A549 (cell line): Measurements from ENCODE around the gene FREM1. TPM values are rescaled to one million over a fixed set of nuclear protein-coding genes. Genes with fewer than 3 reads are reported as not detected.

Experiments used
- ATAC-seq, 2 experiments: fragments of 200-7000 bp in 1 of 2; fragments of >200 bp in 1 of 2; cut with Nextera tagmentation in 1 of 2; cut with Tn5 transposase in 1 of 2; 3 replicates each; pipeline versions ENCODE4 v1.8.0 to v1.9.1; 2018 to 2020; ENCODE audit warnings: mild to moderate bottlenecking in 1 of 2, moderate library complexity in 1 of 2
- CTCF ChIA-PET: fragments of 300-600 bp; sonication (Branson Sonifier 250); formaldehyde crosslinking; extraction: SDS; loops from one replicate; lab custom pipeline; 2021; ENCODE audit warnings: antibody characterized with exemption, inconsistent platforms; lab: Yijun Ruan, JAX
- POLR2A ChIA-PET: fragments of 350-600 bp; formaldehyde crosslinking; extraction: SDS; loops from one replicate; lab custom pipeline; 2021; ENCODE audit warnings: antibody characterized with exemption, inconsistent platforms; lab: Yijun Ruan, JAX
- DNase-seq, 2 experiments: peaks; one replicate each; pipeline versions ENCODE4 v3.0.0 to v3.0.0-alpha.2; 2011 to 2016; ENCODE audit warnings: low read depth in 1 of 2, low spot score in 1 of 2
- FAIRE-seq: peaks from 2 replicates; lab custom pipeline; 2011; peaks lifted over from hg19 to GRCh38; lab: Jason Lieb, UNC
- H3K27ac ChIP-seq, 2 experiments: fragments of >200 bp; sonication (Bioruptor Twin); formaldehyde crosslinking; 3 replicates each; pipeline ENCODE4 v1.5.1; 2016 to 2017
- H3K4me1 ChIP-seq: fragments of >200 bp; sonication (Bioruptor Twin); formaldehyde crosslinking; 3 replicates; pipeline ENCODE4 v1.6.1; 2016
- H3K4me2 ChIP-seq: fragments of >200 bp; sonication (Bioruptor Twin); formaldehyde crosslinking; 3 replicates; pipeline ENCODE4 v1.6.1; 2016
- H3K4me3 ChIP-seq: fragments of >200 bp; sonication (Bioruptor Twin); formaldehyde crosslinking; 3 replicates; pipeline ENCODE4 v1.5.1; 2016
- H3K9me3 ChIP-seq: fragments of >200 bp; sonication (Bioruptor Twin); formaldehyde crosslinking; 3 replicates; pipeline ENCODE4 v1.6.1; 2016
- ATOH8 ChIP-seq: fragments of 250-450 bp; sonication (Bioruptor Pico); IDR thresholded peaks from 2 replicates; pipeline ENCODE4 v1.5.0; 2020; ENCODE audit warnings: low read depth, mild to moderate bottlenecking, moderate library complexity
- CHD2 ChIP-seq: fragments of 150-350 bp; IDR thresholded peaks from 2 replicates; pipeline ENCODE4 v1.6.1; 2014; ENCODE audit warnings: low read length; ENCODE audit not compliant: partially characterized antibody
- CHD4 ChIP-seq: fragments of 200-600 bp; sonication (generic); IDR thresholded peaks from 2 replicates; pipeline ENCODE4 v1.6.1; 2016; ENCODE audit warnings: antibody characterized with exemption, mild to moderate bottlenecking, borderline replicate concordance
- EHMT2 ChIP-seq: fragments of 200-600 bp; sonication (generic); IDR thresholded peaks from 2 replicates; pipeline ENCODE4 v1.6.1; 2016; ENCODE audit warnings: antibody characterized with exemption, low read depth, mild to moderate bottlenecking, moderate library complexity
- ELK1 ChIP-seq: fragments of 150-350 bp; IDR thresholded peaks from 2 replicates; pipeline ENCODE4 v1.6.1; 2014; ENCODE audit warnings: low read depth, mild to moderate bottlenecking, low read length
- FOSL2 ChIP-seq, 2 experiments: fragments of 450-650 bp in 1 of 2; fragments of >200 bp in 1 of 2; sonication (Bioruptor Twin) in 1 of 2; formaldehyde crosslinking; IDR thresholded peaks; 2 replicates each; pipeline versions ENCODE4 v1.5.0 to v1.6.1; 2016 to 2020; ENCODE audit warnings: mild to moderate bottlenecking in 1 of 2, moderate library complexity in 1 of 2
- FOXS1 ChIP-seq: fragments of 250-450 bp; sonication (Bioruptor Pico); IDR thresholded peaks from 2 replicates; pipeline ENCODE4 v1.5.0; 2020; ENCODE audit warnings: mild to moderate bottlenecking, moderate library complexity
- HEYL ChIP-seq: fragments of 250-450 bp; sonication (Bioruptor Pico); IDR thresholded peaks from 2 replicates; pipeline ENCODE4 v1.8.0; 2021; ENCODE audit warnings: mild to moderate bottlenecking, moderate library complexity
- HOXA7 ChIP-seq: fragments of 250-450 bp; sonication (Bioruptor Pico); IDR thresholded peaks from 2 replicates; pipeline ENCODE4 v1.5.0; 2020; ENCODE audit warnings: mild to moderate bottlenecking, moderate library complexity
- KDM5A ChIP-seq: fragments of 200-600 bp; sonication (generic); IDR thresholded peaks from 2 replicates; pipeline ENCODE4 v1.6.1; 2016; ENCODE audit warnings: antibody characterized with exemption, mild to moderate bottlenecking
- MAFK ChIP-seq: fragments of 450-650 bp; IDR thresholded peaks from 2 replicates; pipeline ENCODE4 v1.6.1; 2014; ENCODE audit not compliant: partially characterized antibody
- NFE2L2 ChIP-seq: fragments of 150-350 bp; conservative IDR thresholded peaks from 2 replicates; pipeline ENCODE4 v1.6.1; 2014; ENCODE audit warnings: low read length
- PBX3 ChIP-seq: IDR thresholded peaks from 2 replicates; pipeline ENCODE4 v1.6.1; 2012
- POLR2AphosphoS2 ChIP-seq: conservative IDR thresholded peaks from 2 replicates; pipeline ENCODE4 v1.6.1; 2012; ENCODE audit warnings: low read length, improper control_type of control experiment, inconsistent platforms
- RARB ChIP-seq: fragments of 250-450 bp; sonication (Bioruptor Pico); IDR thresholded peaks from 2 replicates; pipeline ENCODE4 v1.8.0; 2021; ENCODE audit warnings: mild to moderate bottlenecking, moderate library complexity
- RCOR1 ChIP-seq: fragments of 150-350 bp; IDR thresholded peaks from 2 replicates; pipeline ENCODE4 v1.6.1; 2014; ENCODE audit warnings: antibody characterized with exemption, low read length, low read depth
- WGBS: methylation state at CpG from one replicate; pipeline ENCODE4 v1.1.6; 2017; ENCODE audit errors: missing lambda C conversion rate; 5-methylcytosine and 5-hydroxymethylcytosine counted together
- polyA plus RNA-seq, 4 experiments: library from polyadenylated mRNA; depleted of rRNA in 3 of 4; stranded (reverse); fragments of >200 nt; fragmentation: RNase III in 1 of 4; extraction: RNeasy Plus Mini Kit Qiagen cat#74134 plus additional on column Dnase treatment in 1 of 4; gene quantifications; 2 replicates in 3 of 4; 3 replicates in 1 of 4; pipeline ENCODE4 v1.2.3, GENCODE V29; 2011 to 2017

The FREM1 gene
- polyA plus RNA-seq, 2 of the 4 experiments (the other 2 are of a cell fraction), result not detected

- TF ChIP-seq KDM5A (no peak), ELK1 (no peak), MAFK (no peak)
- TF ChIP-seq, all 56 proteins: peak for 0
- no peaks in the 10 kb centered on the region for H3K4me1 ChIP-seq
- ATAC-seq (no peak), DNase-seq (no peak), FAIRE-seq (no peak)
- CTCF ChIA-PET, result interaction anchor here (1.4 kb wide), 1 partner anchor 22 kb away, joined by 3 read pairs; no protein-coding TSS in a partner anchor
- no peak overlapping the region for H3K27ac ChIP-seq
- no peaks in the 10 kb centered on the region for H3K9me3 ChIP-seq
- H3K4me3 ChIP-seq, result no peak overlapping the region
- H3K4me2 ChIP-seq, result no peak overlapping the region
- 37% methylated on average over 3 of the region's 3 CpGs for WGBS
- POLR2A ChIA-PET, result no interaction called here
These were observed 163.6 kb downstream of the FREM1 start for GRCh38 chr9:14746626-14747025.

GRCh38 chr9:14744768-14745167 is 165.5 kb downstream of the FREM1 start:
- H3K4me2 ChIP-seq, result no peak overlapping the region
- DNase-seq (no peak), FAIRE-seq (peak; percentile 36), ATAC-seq (no peak)
- no peaks in the 10 kb centered on the region for H3K9me3 ChIP-seq
- H3K4me1 ChIP-seq, result no peaks in the 10 kb centered on the region
- H3K4me3 ChIP-seq, result no peak overlapping the region
- TF ChIP-seq ATOH8 (CRISPR knock-in tag), result no peak
- TF ChIP-seq POLR2AphosphoS2, result no peak
- no peak for TF ChIP-seq RARB (CRISPR knock-in tag)
- TF ChIP-seq FOSL2 (IDR thresholded peaks at IDR 0.05), result no peak
- no peak for TF ChIP-seq FOSL2 (CRISPR knock-in tag; IDR thresholded peaks at IDR 0.05)
- no peak for TF ChIP-seq FOXS1
- CTCF ChIA-PET, result no interaction called here
- WGBS, result 39% methylated on average over 1 of the region's 1 CpG
- H3K27ac ChIP-seq, result no peak overlapping the region
- POLR2A ChIA-PET, result no interaction called here

- no peak for DNase-seq
- WGBS, result 65% methylated on average over 3 of the region's 3 CpGs
- POLR2A ChIA-PET, result no interaction called here
- H3K9me3 ChIP-seq, result no peaks in the 10 kb centered on the region
- no peak for TF ChIP-seq RCOR1
- TF ChIP-seq CHD4, result no peak
- TF ChIP-seq HOXA7 (CRISPR knock-in tag), result no peak
- TF ChIP-seq FOSL2 (IDR thresholded peaks at IDR 0.05), result no peak
- no peak for TF ChIP-seq FOSL2 (CRISPR knock-in tag; IDR thresholded peaks at IDR 0.05)
- TF ChIP-seq EHMT2, result no peak
- no peak for TF ChIP-seq NFE2L2
- no peak for TF ChIP-seq HEYL (CRISPR knock-in tag)
- no peak for TF ChIP-seq PBX3
- no peak overlapping the region for H3K27ac ChIP-seq
- ATAC-seq, result no peak
- no peak overlapping the region for H3K4me2 ChIP-seq
- H3K4me3 ChIP-seq, result no peak overlapping the region
- FAIRE-seq, result no peak
- CTCF ChIA-PET, result interaction anchor here (1.1 kb wide), 1 partner anchor 29 kb away, joined by 3 read pairs; no protein-coding TSS in a partner anchor
- H3K4me1 ChIP-seq, result no peaks in the 10 kb centered on the region
These were observed 168.9 kb downstream of the FREM1 start for GRCh38 chr9:14741369-14741768.

GRCh38 chr9:14733133-14733532 is 177.1 kb downstream of the FREM1 start:
- 17% methylated on average over 5 of the region's 5 CpGs for whole genome bisulfite sequencing
- ChIA-PET CTCF (no interaction called here), POLR2A (no interaction called here)

More at GRCh38 chr9:14733133-14733532, 177.1 kb downstream of the FREM1 start:
- DNase-seq (no peak), FAIRE-seq (no peak), ATAC-seq (no peak)
- Histone ChIP-seq H3K4me2 (no peak overlapping the region), H3K4me3 (no peak overlapping the region), H3K9me3 (no peaks in the 10 kb centered on the region)
- peak; percentile 92 for TF ChIP-seq MAFK
- no peak for TF ChIP-seq CHD2
- TF ChIP-seq, all 56 proteins: peak for 1
- Histone ChIP-seq H3K4me1 (no peaks in the 10 kb centered on the region), H3K27ac (no peak overlapping the region)
